OCI-LY1 (cell line): ENCODE measurements around the gene TMEM95.

ENCODE experiments used
- H2AFZ ChIP-seq: fragments of 200-600 bp; sonication (generic), shearing (Covaris generic); 2 replicates; pipeline ENCODE4 v1.6.0; 2014; ENCODE audit warnings: antibody characterized with exemption, mild to moderate bottlenecking, low read length
- H3F3A ChIP-seq: fragments of 200-600 bp; sonication (generic), shearing (Covaris generic); 2 replicates; pipeline ENCODE4 v1.6.0; 2014; ENCODE audit warnings: mild to moderate bottlenecking, antibody characterized with exemption, low read length, moderate library complexity; ENCODE audit not compliant: insufficient read depth
- H3K27ac ChIP-seq: fragments of 200-600 bp; sonication (generic); 2 replicates; pipeline ENCODE4 v1.5.1; 2014; ENCODE audit warnings: low read length, mixed run types, mild to moderate bottlenecking, low read depth; ENCODE audit not compliant: poor library complexity, severe bottlenecking
- H3K27me3 ChIP-seq: fragments of 200-600 bp; sonication (generic); 2 replicates; pipeline ENCODE4 v1.6.0; 2014; ENCODE audit warnings: antibody characterized with exemption, mild to moderate bottlenecking, low read length, moderate library complexity; ENCODE audit not compliant: insufficient read depth
- H3K36me3 ChIP-seq: fragments of 200-600 bp; sonication (generic); 2 replicates; pipeline ENCODE4 v1.6.1; 2014; ENCODE audit warnings: mild to moderate bottlenecking, antibody characterized with exemption, low read length, moderate library complexity, mixed read lengths; ENCODE audit not compliant: insufficient read depth
- H3K4me1 ChIP-seq: fragments of 200-600 bp; sonication (generic); 2 replicates; pipeline ENCODE4 v1.5.1; 2014; ENCODE audit warnings: mild to moderate bottlenecking, low read length, moderate library complexity; ENCODE audit not compliant: insufficient read depth, severe bottlenecking
- H3K4me2 ChIP-seq: fragments of 200-600 bp; sonication (generic), shearing (Covaris generic); 2 replicates; pipeline ENCODE4 v1.6.1; 2014; ENCODE audit warnings: low read length
- H3K4me3 ChIP-seq: fragments of 200-600 bp; sonication (generic); 2 replicates; pipeline ENCODE4 v1.5.1; 2014; ENCODE audit warnings: low read length, low read depth, mild to moderate bottlenecking, mixed read lengths; ENCODE audit not compliant: poor library complexity, severe bottlenecking
- H3K79me2 ChIP-seq: fragments of 200-600 bp; shearing (Covaris generic); 2 replicates; pipeline ENCODE4 v1.6.1; 2016; ENCODE audit warnings: mixed run types, low read length, mixed read lengths; ENCODE audit not compliant: insufficient read depth
- H3K9ac ChIP-seq: fragments of 200-600 bp; sonication (generic), shearing (Covaris generic); 2 replicates; pipeline ENCODE4 v1.6.1; 2014; ENCODE audit warnings: mild to moderate bottlenecking, low read length, mixed read lengths
- H3K9me2 ChIP-seq: fragments of 200-600 bp; sonication (generic), shearing (Covaris generic); 2 replicates; pipeline ENCODE4 v1.6.1; 2014; ENCODE audit warnings: low read depth, mild to moderate bottlenecking, low read length, mixed read lengths
- H3K9me3 ChIP-seq: fragments of 200-600 bp; shearing (Covaris generic); 2 replicates; pipeline ENCODE4 v1.6.1; 2014; ENCODE audit warnings: low read length, mixed read lengths
- H4K20me1 ChIP-seq: fragments of 200-600 bp; sonication (generic), shearing (Covaris generic); 2 replicates; pipeline ENCODE4 v1.6.0; 2016; ENCODE audit warnings: mild to moderate bottlenecking, low read length; ENCODE audit not compliant: insufficient read depth
- EZH2 ChIP-seq: fragments of 200-600 bp; sonication (generic), shearing (Covaris generic); IDR thresholded peaks from 2 replicates; pipeline ENCODE4 v1.8.0; 2017; ENCODE audit warnings: borderline replicate concordance, mixed run types, mild to moderate bottlenecking, antibody characterized with exemption, low read length, moderate library complexity, mixed read lengths
- TF ChIP-seq, protein P1 (sequence below): fragments of 200-600 bp; sonication (generic), shearing (Covaris generic); IDR thresholded peaks from 2 replicates; pipeline ENCODE4 v1.5.1; 2017; ENCODE audit warnings: mild to moderate bottlenecking, antibody characterized with exemption, low read length, moderate library complexity, mixed read lengths

Gene TMEM95

DNA sequence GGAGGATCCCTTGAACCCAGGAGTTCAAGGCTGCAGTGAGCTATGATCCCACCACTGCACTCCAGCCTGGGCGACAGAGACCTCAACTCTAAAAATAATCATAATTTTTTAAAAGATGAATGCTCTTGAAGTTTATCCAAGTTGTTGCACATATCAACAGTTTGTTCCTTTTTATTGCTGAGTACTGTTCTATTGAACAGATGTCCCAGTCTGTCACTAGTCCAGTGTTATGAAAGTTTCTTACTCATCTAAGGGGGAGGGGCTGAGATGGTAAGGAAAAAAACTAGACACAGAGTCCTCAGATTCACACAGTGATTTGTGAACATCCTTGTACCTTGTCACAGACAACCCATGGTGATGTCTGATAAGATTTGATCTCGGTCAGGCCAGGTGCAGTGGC lies 14.8 kb upstream of the TMEM95 start:
- no peak overlapping the region for H3K27ac ChIP-seq
- H4K20me1 ChIP-seq, result no peaks in the 10 kb centered on the region
- H3K36me3 ChIP-seq, result peaks cover 17% of the 10 kb centered on the region
- no peak overlapping the region for H2AFZ ChIP-seq
- H3F3A ChIP-seq, result no peaks in the 10 kb centered on the region
- no peak overlapping the region for H3K4me2 ChIP-seq
- H3K4me3 ChIP-seq, result no peak overlapping the region
- H3K9me2 ChIP-seq, result no peaks in the 10 kb centered on the region
- H3K27me3 ChIP-seq, result no peaks in the 10 kb centered on the region
- H3K79me2 ChIP-seq, result no peaks in the 10 kb centered on the region
- no peaks in the 10 kb centered on the region for H3K9me3 ChIP-seq
- H3K9ac ChIP-seq, result no peak overlapping the region
- H3K4me1 ChIP-seq, result peaks cover 28% of the 10 kb centered on the region
- TF ChIP-seq, protein P1, sequence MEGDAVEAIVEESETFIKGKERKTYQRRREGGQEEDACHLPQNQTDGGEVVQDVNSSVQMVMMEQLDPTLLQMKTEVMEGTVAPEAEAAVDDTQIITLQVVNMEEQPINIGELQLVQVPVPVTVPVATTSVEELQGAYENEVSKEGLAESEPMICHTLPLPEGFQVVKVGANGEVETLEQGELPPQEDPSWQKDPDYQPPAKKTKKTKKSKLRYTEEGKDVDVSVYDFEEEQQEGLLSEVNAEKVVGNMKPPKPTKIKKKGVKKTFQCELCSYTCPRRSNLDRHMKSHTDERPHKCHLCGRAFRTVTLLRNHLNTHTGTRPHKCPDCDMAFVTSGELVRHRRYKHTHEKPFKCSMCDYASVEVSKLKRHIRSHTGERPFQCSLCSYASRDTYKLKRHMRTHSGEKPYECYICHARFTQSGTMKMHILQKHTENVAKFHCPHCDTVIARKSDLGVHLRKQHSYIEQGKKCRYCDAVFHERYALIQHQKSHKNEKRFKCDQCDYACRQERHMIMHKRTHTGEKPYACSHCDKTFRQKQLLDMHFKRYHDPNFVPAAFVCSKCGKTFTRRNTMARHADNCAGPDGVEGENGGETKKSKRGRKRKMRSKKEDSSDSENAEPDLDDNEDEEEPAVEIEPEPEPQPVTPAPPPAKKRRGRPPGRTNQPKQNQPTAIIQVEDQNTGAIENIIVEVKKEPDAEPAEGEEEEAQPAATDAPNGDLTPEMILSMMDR, result no peak
- TF ChIP-seq EZH2, result no peak

DNA sequence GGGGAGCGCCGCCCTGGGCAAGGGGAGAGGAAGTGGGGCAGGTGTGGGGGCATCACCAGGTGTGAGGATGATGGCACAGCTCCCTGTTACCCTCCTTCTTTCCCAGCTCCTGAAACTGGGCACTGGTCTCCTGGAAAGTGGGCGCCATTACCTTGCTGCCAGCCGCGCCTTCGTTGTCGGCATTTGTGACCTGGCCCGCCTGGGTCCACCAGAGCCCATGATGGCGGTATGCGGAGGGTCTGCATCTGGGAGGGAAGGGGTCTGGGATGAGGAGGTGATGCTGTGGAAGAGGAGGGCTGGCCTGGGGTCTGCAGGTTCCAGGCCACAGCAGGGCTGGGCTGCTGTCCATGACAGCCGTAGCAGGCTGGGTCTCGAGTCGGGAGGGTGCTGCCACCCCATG lies 13.1 kb upstream of the TMEM95 start:
- Histone ChIP-seq H3K9me3 (no peaks in the 10 kb centered on the region), H3K4me2 (no peak overlapping the region), H3K27me3 (no peaks in the 10 kb centered on the region), H3K4me3 (no peak overlapping the region), H3K27ac (no peak overlapping the region), H3F3A (no peaks in the 10 kb centered on the region), H3K79me2 (no peaks in the 10 kb centered on the region), H3K4me1 (peaks cover 11% of the 10 kb centered on the region), H4K20me1 (no peaks in the 10 kb centered on the region), H3K9me2 (no peaks in the 10 kb centered on the region), H3K36me3 (peaks cover 28% of the 10 kb centered on the region), H2AFZ (no peak overlapping the region), H3K9ac (no peak overlapping the region)
- no peak for TF ChIP-seq EZH2
- TF ChIP-seq, protein P1, result no peak

DNA sequence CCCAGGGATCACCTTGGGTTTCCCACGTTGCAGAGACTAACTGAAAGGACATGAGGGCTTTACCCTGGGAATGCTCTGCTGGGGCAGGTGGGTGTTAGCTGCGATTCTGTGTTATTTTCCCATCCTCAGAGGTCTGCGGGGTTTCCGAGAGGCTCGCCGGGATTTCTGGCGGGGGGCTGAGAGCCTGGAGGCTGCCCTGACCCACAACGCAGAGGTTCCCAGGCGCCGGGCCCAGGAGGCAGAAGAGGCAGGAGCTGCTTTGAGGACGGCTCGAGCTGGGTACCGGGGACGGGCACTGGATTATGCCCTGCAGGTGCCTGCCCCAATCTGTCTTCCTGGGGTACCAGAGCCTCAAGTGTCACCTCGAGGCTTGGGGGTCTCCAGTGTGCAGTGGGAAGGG lies 11.7 kb upstream of the TMEM95 start:
- Histone ChIP-seq H3K36me3 (peaks cover 37% of the 10 kb centered on the region), H2AFZ (no peak overlapping the region), H3K9me3 (no peaks in the 10 kb centered on the region), H4K20me1 (no peaks in the 10 kb centered on the region), H3K4me1 (no peaks in the 10 kb centered on the region), H3K9ac (no peak overlapping the region), H3K79me2 (no peaks in the 10 kb centered on the region), H3K4me2 (no peak overlapping the region), H3K9me2 (no peaks in the 10 kb centered on the region), H3K27ac (no peak overlapping the region), H3K4me3 (no peak overlapping the region), H3K27me3 (no peaks in the 10 kb centered on the region), H3F3A (no peaks in the 10 kb centered on the region)
- no peak for TF ChIP-seq EZH2
- TF ChIP-seq, protein P1, result no peak
